GM23248 (cell line): ENCODE data around the gene ANKRD9. TPM values are rescaled to one million over a fixed set of nuclear protein-coding genes. Genes with fewer than 3 reads are reported as not detected.

Experiments used
- DNase-seq: peaks from one replicate; pipeline ENCODE4 v3.0.0-alpha.2; 2015
- H2AFZ ChIP-seq: fragments of 200-600 bp; sonication (generic); 2 replicates; pipeline ENCODE4 v1.6.1; 2016; ENCODE audit warnings: antibody characterized with exemption
- H3F3A ChIP-seq: fragments of 200-600 bp; sonication (generic); 2 replicates; pipeline ENCODE4 v1.6.1; 2016; ENCODE audit warnings: mild to moderate bottlenecking, antibody characterized with exemption, mixed run types; ENCODE audit not compliant: insufficient read depth
- H3K27ac ChIP-seq: fragments of 200-600 bp; sonication (generic); 2 replicates; pipeline ENCODE4 v1.5.1; 2016; ENCODE audit warnings: mild to moderate bottlenecking
- H3K27me3 ChIP-seq: fragments of 200-600 bp; sonication (generic); replicated peaks from 2 replicates; pipeline ENCODE4 v1.6.1; 2016; ENCODE audit warnings: mild to moderate bottlenecking; ENCODE audit not compliant: insufficient read depth
- H3K36me3 ChIP-seq: fragments of 200-600 bp; sonication (generic); 2 replicates; pipeline ENCODE4 v1.6.1; 2016; ENCODE audit warnings: low read depth, mild to moderate bottlenecking
- H3K4me1 ChIP-seq: fragments of 200-600 bp; sonication (generic); 2 replicates; pipeline ENCODE4 v1.6.1; 2016; ENCODE audit warnings: mild to moderate bottlenecking; ENCODE audit not compliant: insufficient read depth
- H3K4me2 ChIP-seq: fragments of 200-600 bp; sonication (generic); one replicate; pipeline ENCODE4 v1.6.1; 2016; ENCODE audit warnings: mild to moderate bottlenecking; ENCODE audit not compliant: unreplicated experiment
- H3K4me3 ChIP-seq: fragments of 200-600 bp; sonication (generic); 2 replicates; pipeline ENCODE4 v1.5.1; 2016; ENCODE audit warnings: mild to moderate bottlenecking
- H3K79me2 ChIP-seq: fragments of 200-600 bp; sonication (generic); 2 replicates; pipeline ENCODE4 v1.6.1; 2016; ENCODE audit warnings: mild to moderate bottlenecking; ENCODE audit not compliant: insufficient read depth
- H3K9ac ChIP-seq: fragments of 200-600 bp; sonication (generic); 2 replicates; pipeline ENCODE4 v1.6.1; 2016; ENCODE audit warnings: mild to moderate bottlenecking
- H3K9me2 ChIP-seq: fragments of 200-600 bp; sonication (generic); 2 replicates; pipeline ENCODE4 v1.6.1; 2016; ENCODE audit warnings: mixed run types, mild to moderate bottlenecking, moderate library complexity; ENCODE audit not compliant: insufficient read depth
- H3K9me3 ChIP-seq: fragments of 200-600 bp; sonication (generic); one replicate; pipeline ENCODE4 v1.6.1; 2017; ENCODE audit warnings: low read depth
- H4K20me1 ChIP-seq: fragments of 200-600 bp; sonication (generic); 2 replicates; pipeline ENCODE4 v1.6.0; 2016; ENCODE audit not compliant: insufficient read depth
- EZH2 ChIP-seq: fragments of 200-600 bp; sonication (generic); IDR thresholded peaks from 2 replicates; pipeline ENCODE4 v1.6.1; 2018; ENCODE audit warnings: antibody characterized with exemption, mild to moderate bottlenecking; ENCODE audit not compliant: insufficient read depth, poor library complexity, severe bottlenecking
- EZH2phosphoT487 ChIP-seq: fragments of 200-600 bp; sonication (generic); IDR thresholded peaks from 2 replicates; pipeline ENCODE4 v1.6.1; 2018; ENCODE audit warnings: antibody characterized with exemption, moderate library complexity, mild to moderate bottlenecking, low read depth; ENCODE audit not compliant: insufficient read depth
- WGBS, 2 experiments: methylation state at CpG; one replicate each; pipeline ENCODE4 v1.1.6; 2015 to 2017; ENCODE audit warnings: low lambda C conversion rate in 2 of 2, low coverage in 1 of 2; ENCODE audit errors: missing lambda C conversion rate in 2 of 2; 5-methylcytosine and 5-hydroxymethylcytosine counted together
- in situ Hi-C: fragments of 300-500 bp; cut with MboI; formaldehyde crosslinking; loops from 2 replicates; pipeline ENCODE4 v1.15.0; 2020
- polyA plus RNA-seq: library from polyadenylated mRNA; unstranded; fragments of >200 nt; fragmentation: Nextera tagmentation; extraction: Ambion mirVana; gene quantifications from 2 replicates; pipeline ENCODE4 v1.2.1, GENCODE V29; 2016
- total RNA-seq: library from RNA; depleted of rRNA; stranded (reverse); fragments of >200 nt; shearing (Covaris generic); gene quantifications from 2 replicates; pipeline ENCODE4 v1.2.3, GENCODE V29; 2014

Gene ANKRD9
- total and polyA plus RNA-seq, 2 experiments from 2014 or later = 2.3 to 14.9 TPM

GRCh38 chr14:102508774-102509745, 516 bp downstream of the ANKRD9 start:
- Histone ChIP-seq H3K9ac (peak overlapping the region; percentile 66), H4K20me1 (no peaks in the 10 kb centered on the region), H3K9me3 (no peaks in the 10 kb centered on the region), H3K4me3 (peak overlapping the region; percentile 70), H3K36me3 (no peaks in the 10 kb centered on the region), H3K27me3 (no peaks in the 10 kb centered on the region), H3F3A (no peaks in the 10 kb centered on the region), H2AFZ (peak overlapping the region; percentile 73), H3K4me2 (peak overlapping the region; percentile 59), H3K4me1 (no peaks in the 10 kb centered on the region), H3K79me2 (no peaks in the 10 kb centered on the region), H3K27ac (no peak overlapping the region), H3K9me2 (no peaks in the 10 kb centered on the region)
- in situ Hi-C loops = no loop called here
- DNase-seq = peak; percentile 82
- 14 to 22% methylated on average over 36 to 66 of the region's 110 CpGs for WGBS, 2 experiments
- TF ChIP-seq EZH2phosphoT487 (no peak), EZH2 (no peak)

GRCh38 chr14:102508410-102508773, 1.2 kb downstream of the ANKRD9 start:
- 93 to 99% methylated on average over 10 to 14 of the region's 14 CpGs for WGBS, 2 experiments
- peak overlapping the region; percentile 66; the same call in 1 of the 2 replicates for H3K9ac ChIP-seq
- H3K36me3 ChIP-seq = no peaks in the 10 kb centered on the region
- H2AFZ ChIP-seq = peak overlapping the region; percentile 73; the same call in 1 of the 2 replicates
- in situ Hi-C loops = no loop called here
- no peak for DNase-seq
- no peaks in the 10 kb centered on the region for H3F3A ChIP-seq
- H3K27ac ChIP-seq = no peak overlapping the region
- no peaks in the 10 kb centered on the region for H3K4me1 ChIP-seq
- no peaks in the 10 kb centered on the region for H3K9me2 ChIP-seq
- H3K9me3 ChIP-seq = no peaks in the 10 kb centered on the region
- H4K20me1 ChIP-seq = no peaks in the 10 kb centered on the region
- no peak overlapping the region; the same call in 1 of the 2 replicates for H3K4me3 ChIP-seq
- peak overlapping the region; percentile 59 for H3K4me2 ChIP-seq
- TF ChIP-seq EZH2phosphoT487 (no peak), EZH2 (no peak)
- H3K79me2 ChIP-seq = no peaks in the 10 kb centered on the region
- no peaks in the 10 kb centered on the region for H3K27me3 ChIP-seq

DNA sequence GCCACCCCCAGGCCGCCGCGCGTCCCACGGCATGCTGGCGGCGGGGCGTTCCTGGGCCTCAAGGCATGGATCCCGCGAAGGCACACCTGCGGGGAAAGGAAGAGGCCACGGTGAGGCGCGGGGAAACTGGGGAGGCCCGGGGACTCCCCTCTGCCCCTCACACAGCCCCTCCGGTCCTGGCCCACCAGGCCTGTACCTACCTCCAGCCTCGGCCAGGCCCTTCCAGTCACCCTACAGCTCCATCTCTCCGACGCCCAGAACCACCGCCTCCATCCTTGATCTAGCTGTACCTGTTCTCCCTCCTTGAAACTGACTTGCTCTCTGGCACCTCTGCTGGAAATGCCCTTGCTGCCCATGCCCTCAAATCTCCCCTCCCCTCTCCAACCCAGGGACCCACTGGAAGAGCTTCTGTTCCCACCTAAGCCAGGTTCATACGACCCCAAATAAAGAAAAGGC, 1.7 kb downstream of the ANKRD9 start:
- H3K9ac ChIP-seq = no peak overlapping the region
- no peak overlapping the region for H3K4me2 ChIP-seq
- H3K4me3 ChIP-seq = no peak overlapping the region
- no peaks in the 10 kb centered on the region for H3K79me2 ChIP-seq
- in situ Hi-C loops = no loop called here
- H3K9me3 ChIP-seq = no peaks in the 10 kb centered on the region
- H3K36me3 ChIP-seq = no peaks in the 10 kb centered on the region
- H3K27ac ChIP-seq = no peak overlapping the region
- H2AFZ ChIP-seq = no peak overlapping the region
- H4K20me1 ChIP-seq = no peaks in the 10 kb centered on the region
- H3F3A ChIP-seq = no peaks in the 10 kb centered on the region
- TF ChIP-seq EZH2phosphoT487 = no peak
- no peak for TF ChIP-seq EZH2
- no peaks in the 10 kb centered on the region for H3K27me3 ChIP-seq
- H3K9me2 ChIP-seq = no peaks in the 10 kb centered on the region
- no peak for DNase-seq
- no peaks in the 10 kb centered on the region for H3K4me1 ChIP-seq
- 90 to 96% methylated on average over 17 to 21 of the region's 21 CpGs for WGBS, 2 experiments

- Histone ChIP-seq H3K9me2 (no peaks in the 10 kb centered on the region), H3K4me2 (no peak overlapping the region), H4K20me1 (no peaks in the 10 kb centered on the region), H3F3A (no peaks in the 10 kb centered on the region), H3K4me1 (no peaks in the 10 kb centered on the region), H2AFZ (no peak overlapping the region), H3K27ac (no peak overlapping the region), H3K9ac (no peak overlapping the region), H3K79me2 (no peaks in the 10 kb centered on the region), H3K9me3 (no peaks in the 10 kb centered on the region), H3K36me3 (no peaks in the 10 kb centered on the region), H3K27me3 (no peaks in the 10 kb centered on the region), H3K4me3 (no peak overlapping the region)
- no peak for TF ChIP-seq EZH2
- no peak for TF ChIP-seq EZH2phosphoT487
- DNase-seq = no peak
- in situ Hi-C loops = no loop called here
- 90 to 93% methylated on average over 76 to 97 of the region's 115 CpGs for WGBS, 2 experiments
Measured at GRCh38 chr14:102507081-102507856, 2.3 kb downstream of the ANKRD9 start.
